WTC11 (cell line): ENCODE data around the gene NDUFA11. TPM values are rescaled to one million over a fixed set of nuclear protein-coding genes. Genes with fewer than 3 reads are reported as not detected.

Source experiments
- ATAC-seq: fragments of 200-7000 bp; cut with Tn5 transposase; 2 replicates; pipeline ENCODE4 v1.10.0; 2021; ENCODE audit warnings: mild to moderate bottlenecking, moderate library complexity
- CTCF ChIA-PET: fragments of 300-600 bp; sonication (Branson Sonifier 250); formaldehyde crosslinking; loops from one replicate; lab custom pipeline; 2021; ENCODE audit warnings: antibody characterized with exemption; lab: Charles Lee
- POLR2A ChIA-PET: fragments of 350-600 bp; sonication (Branson Sonifier 250); formaldehyde crosslinking; loops from one replicate; lab custom pipeline; 2021; ENCODE audit warnings: antibody characterized with exemption; lab: Charles Lee
- DNase-seq: peaks from one replicate; pipeline ENCODE4 v3.0.0; 2021; ENCODE audit warnings: low spot score
- H3K27ac Mint-ChIP-seq: 2 replicates; pipeline ENCODE4 v1.8.0; 2021; ENCODE audit warnings: mixed read lengths
- H3K27me3 Mint-ChIP-seq: 2 replicates; pipeline ENCODE4 v1.8.0; 2021; ENCODE audit warnings: low read depth, mild to moderate bottlenecking, moderate library complexity, mixed read lengths
- H3K36me3 Mint-ChIP-seq: 2 replicates; pipeline ENCODE4 v1.8.0; 2021; ENCODE audit warnings: mixed read lengths
- H3K4me1 Mint-ChIP-seq: 2 replicates; pipeline ENCODE4 v1.8.0; 2022; ENCODE audit warnings: mixed read lengths
- H3K4me3 Mint-ChIP-seq: 2 replicates; pipeline ENCODE4 v1.8.0; 2021; ENCODE audit warnings: mild to moderate bottlenecking, moderate library complexity, mixed read lengths
- H3K9me3 Mint-ChIP-seq: 2 replicates; pipeline ENCODE4 v1.8.0; 2021; ENCODE audit warnings: mixed read lengths
- AFF4 ChIP-seq: sonication (generic); formaldehyde crosslinking; IDR thresholded peaks from 2 replicates; pipeline ENCODE4 v1.8.1; 2023; ENCODE audit warnings: mild to moderate bottlenecking, missing genetic modification reagents, borderline replicate concordance
- AR ChIP-seq: fragments of 250-450 bp; sonication (Bioruptor Pico); IDR thresholded peaks from 2 replicates; pipeline ENCODE4 v1.9.0; 2021; ENCODE audit warnings: mild to moderate bottlenecking
- ATF2 ChIP-seq: sonication (generic); formaldehyde crosslinking; IDR thresholded peaks from 2 replicates; pipeline ENCODE4 v1.8.1; 2022; ENCODE audit warnings: low read depth, missing genetic modification reagents, borderline replicate concordance
- CDX4 ChIP-seq: fragments of 250-450 bp; sonication (Bioruptor Pico); IDR thresholded peaks from 2 replicates; pipeline ENCODE4 v1.9.0; 2021; ENCODE audit warnings: moderate library complexity, mild to moderate bottlenecking, inconsistent platforms, borderline replicate concordance
- CREB1 ChIP-seq: sonication (generic); formaldehyde crosslinking; IDR thresholded peaks from 2 replicates; pipeline ENCODE4 v1.8.0; 2023; ENCODE audit warnings: mild to moderate bottlenecking, missing genetic modification reagents
- E2F4 ChIP-seq: sonication (generic); formaldehyde crosslinking; IDR thresholded peaks from 2 replicates; pipeline ENCODE4 v1.8.1; 2022; ENCODE audit warnings: low read depth, mild to moderate bottlenecking, moderate library complexity, missing genetic modification reagents, borderline replicate concordance
- ELF4 ChIP-seq: sonication (generic); formaldehyde crosslinking; IDR thresholded peaks from 2 replicates; pipeline ENCODE4 v1.8.1; 2022; ENCODE audit warnings: low read depth, mild to moderate bottlenecking, moderate library complexity, missing genetic modification reagents
- ERG ChIP-seq: fragments of 250-450 bp; sonication (Bioruptor Pico); IDR thresholded peaks from 2 replicates; pipeline ENCODE4 v1.8.0; 2021; ENCODE audit warnings: mild to moderate bottlenecking
- FOXP1 ChIP-seq: sonication (generic); formaldehyde crosslinking; IDR thresholded peaks from 2 replicates; pipeline ENCODE4 v1.8.0; 2022; ENCODE audit warnings: missing genetic modification reagents, mild to moderate bottlenecking, moderate library complexity, borderline replicate concordance
- MXD4 ChIP-seq: fragments of 250-450 bp; sonication (Bioruptor Pico); IDR thresholded peaks from 2 replicates; pipeline ENCODE4 v1.8.0; 2021; ENCODE audit warnings: mild to moderate bottlenecking, moderate library complexity, borderline replicate concordance
- NR2C2 ChIP-seq: sonication (generic); formaldehyde crosslinking; IDR thresholded peaks from 2 replicates; pipeline ENCODE4 v1.8.0; 2022; ENCODE audit warnings: mild to moderate bottlenecking, missing genetic modification reagents
- OVOL2 ChIP-seq: fragments of 250-450 bp; sonication (Bioruptor Pico); IDR thresholded peaks from 2 replicates; pipeline ENCODE4 v1.9.0; 2021; ENCODE audit warnings: mild to moderate bottlenecking, borderline replicate concordance
- SOX15 ChIP-seq: fragments of 250-450 bp; sonication (Bioruptor Pico); IDR thresholded peaks from 2 replicates; pipeline ENCODE4 v1.9.0; 2021; ENCODE audit warnings: mild to moderate bottlenecking
- TP53 ChIP-seq: sonication (generic); formaldehyde crosslinking; IDR thresholded peaks from 2 replicates; pipeline ENCODE4 v1.8.1; 2023; ENCODE audit warnings: mild to moderate bottlenecking, missing genetic modification reagents
- USF2 ChIP-seq: sonication (generic); formaldehyde crosslinking; IDR thresholded peaks from 2 replicates; pipeline ENCODE4 v1.8.1; 2023; ENCODE audit warnings: mild to moderate bottlenecking, missing genetic modification reagents, moderate library complexity
- ZMAT4 ChIP-seq: fragments of 250-450 bp; sonication (Bioruptor Pico); IDR thresholded peaks from 2 replicates; pipeline ENCODE4 v1.9.0; 2021; ENCODE audit warnings: mild to moderate bottlenecking
- ZNF396 ChIP-seq: fragments of 250-450 bp; sonication (Bioruptor Pico); IDR thresholded peaks from 2 replicates; pipeline ENCODE4 v1.8.0; 2021; ENCODE audit warnings: mild to moderate bottlenecking, moderate library complexity, borderline replicate concordance
- ZNF425 ChIP-seq: fragments of 250-450 bp; sonication (Bioruptor Pico); conservative IDR thresholded peaks from 2 replicates; pipeline ENCODE4 v1.9.0; 2021; ENCODE audit warnings: mild to moderate bottlenecking
- ZNF671 ChIP-seq: fragments of 250-450 bp; sonication (Bioruptor Pico); IDR thresholded peaks from 2 replicates; pipeline ENCODE4 v1.8.0; 2021; ENCODE audit warnings: mild to moderate bottlenecking
- total RNA-seq: library from RNA; stranded (reverse); gene quantifications from 3 replicates; pipeline ENCODE4 v1.2.3, GENCODE V29; 2021

Gene NDUFA11
- total RNA-seq, 1 experiment from 2014 or later = 261 TPM

- TF ChIP-seq ERG (CRISPR knock-in tag) (no peak), ZNF671 (CRISPR knock-in tag) (no peak)
Observed at GRCh38 chr19:5903056-5903623, 450 bp downstream of the NDUFA11 start (continued).

GRCh38 chr19:5900976-5901375 lies 2.6 kb downstream of the NDUFA11 start:
- no peak for ATAC-seq
- H3K4me1 Mint-ChIP-seq = peaks cover 4% of the 10 kb centered on the region
- TF ChIP-seq CDX4 (no peak), TP53 (CRISPR knock-in tag) (no peak), ELF4 (CRISPR knock-in tag) (no peak), SOX15 (no peak), ZNF425 (CRISPR knock-in tag) (no peak), USF2 (CRISPR knock-in tag) (no peak), AR (CRISPR knock-in tag) (no peak), ZNF396 (CRISPR knock-in tag) (no peak), AFF4 (CRISPR knock-in tag) (no peak), ATF2 (no peak), FOXP1 (CRISPR knock-in tag) (no peak), NR2C2 (CRISPR knock-in tag) (no peak), MXD4 (CRISPR knock-in tag) (no peak), CREB1 (CRISPR knock-in tag) (no peak), ZMAT4 (no peak), E2F4 (no peak), OVOL2 (CRISPR knock-in tag) (no peak)
- TF ChIP-seq, all 79 proteins: peak for 0
- Mint-ChIP-seq H3K36me3 (peaks cover 11% of the 10 kb centered on the region), H3K27me3 (no peaks in the 10 kb centered on the region), H3K4me3 (no peak overlapping the region), H3K9me3 (no peaks in the 10 kb centered on the region), H3K27ac (no peak overlapping the region)
- no peak for DNase-seq
- ChIA-PET CTCF (interaction anchor here (0.7 to 5.3 kb wide), 2 partner anchors 97 to 131 kb away, joined by 3 to 83 read pairs; partner anchors contain the start of gene NRTN), POLR2A (no interaction called here)
